ENCODE measurements around the gene AMPD3. TPM values are rescaled to one million over a fixed set of nuclear protein-coding genes. Genes with fewer than 3 reads are reported as not detected.

AMPD3 gene
- total and polyA plus RNA-seq, 9 donors: 2.0 to 9.3 (median 6.8) TPM

DNA sequence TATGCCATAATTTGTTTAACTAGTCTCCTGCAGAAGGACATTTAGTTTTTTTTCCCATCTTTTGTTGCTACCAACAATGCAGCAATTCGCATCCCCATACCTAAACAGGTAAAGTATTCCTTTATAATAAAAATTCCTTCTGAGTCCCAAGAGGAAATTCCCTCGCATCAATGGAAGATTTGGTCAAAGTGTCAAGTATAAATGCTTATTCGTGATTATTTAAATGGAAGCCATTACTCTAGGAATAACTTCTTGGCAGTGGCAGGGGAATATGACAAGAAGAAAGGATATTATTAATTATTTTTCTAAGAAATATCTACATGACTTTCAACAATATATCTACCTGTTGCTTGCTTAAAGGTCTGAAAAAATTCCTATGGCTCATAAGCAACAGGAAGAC lies 60.4 kb downstream of the AMPD3 start:
- TF ChIP-seq POLR2A (IDR thresholded peaks at IDR 0.05) (no peak), EP300 (IDR thresholded peaks at IDR 0.05) (no peak)
- TF ChIP-seq, protein P1, sequence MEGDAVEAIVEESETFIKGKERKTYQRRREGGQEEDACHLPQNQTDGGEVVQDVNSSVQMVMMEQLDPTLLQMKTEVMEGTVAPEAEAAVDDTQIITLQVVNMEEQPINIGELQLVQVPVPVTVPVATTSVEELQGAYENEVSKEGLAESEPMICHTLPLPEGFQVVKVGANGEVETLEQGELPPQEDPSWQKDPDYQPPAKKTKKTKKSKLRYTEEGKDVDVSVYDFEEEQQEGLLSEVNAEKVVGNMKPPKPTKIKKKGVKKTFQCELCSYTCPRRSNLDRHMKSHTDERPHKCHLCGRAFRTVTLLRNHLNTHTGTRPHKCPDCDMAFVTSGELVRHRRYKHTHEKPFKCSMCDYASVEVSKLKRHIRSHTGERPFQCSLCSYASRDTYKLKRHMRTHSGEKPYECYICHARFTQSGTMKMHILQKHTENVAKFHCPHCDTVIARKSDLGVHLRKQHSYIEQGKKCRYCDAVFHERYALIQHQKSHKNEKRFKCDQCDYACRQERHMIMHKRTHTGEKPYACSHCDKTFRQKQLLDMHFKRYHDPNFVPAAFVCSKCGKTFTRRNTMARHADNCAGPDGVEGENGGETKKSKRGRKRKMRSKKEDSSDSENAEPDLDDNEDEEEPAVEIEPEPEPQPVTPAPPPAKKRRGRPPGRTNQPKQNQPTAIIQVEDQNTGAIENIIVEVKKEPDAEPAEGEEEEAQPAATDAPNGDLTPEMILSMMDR (IDR thresholded peaks at IDR 0.05): no peak

DNA sequence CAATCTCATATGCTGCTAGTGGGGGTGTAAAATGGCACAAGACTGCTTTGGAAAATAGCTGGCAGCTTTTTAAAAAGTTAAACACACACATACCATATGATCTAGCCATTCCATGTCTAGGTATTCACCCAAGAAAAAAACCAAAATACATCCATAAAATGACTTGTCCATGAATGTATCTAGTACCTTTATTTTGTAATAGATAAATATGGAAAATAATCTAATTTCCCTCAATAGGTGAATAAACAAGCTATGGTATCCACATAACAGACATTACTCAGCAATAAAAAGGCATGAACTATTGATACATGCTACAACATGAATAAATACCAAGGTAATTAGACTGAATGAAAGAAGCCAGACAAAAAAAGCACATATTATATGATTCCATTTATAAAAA lies 63.1 kb downstream of the AMPD3 start:
- TF ChIP-seq, protein P1 (IDR thresholded peaks at IDR 0.05): no peak
- TF ChIP-seq POLR2A (IDR thresholded peaks at IDR 0.05) (no peak), EP300 (IDR thresholded peaks at IDR 0.05) (no peak)
- Histone ChIP-seq H3K9me3 (no peaks in the 10 kb centered on the region), H3K27me3 (no peaks in the 10 kb centered on the region), H3K4me3 (no peak overlapping the region), H3K4me1 (ENCODE audit: insufficient read depth) (peaks cover 2% of the 10 kb centered on the region), H3K27ac (no peak overlapping the region), H3K36me3 (no peaks in the 10 kb centered on the region)
- intact Hi-C loops (cut with DNase I): loop anchor here in 1 of 4 donors (10.0 kb wide), 1 partner anchor 217 kb away; no protein-coding TSS in a partner anchor
- no peak for DNase-seq

More for the DNA sequence above, 60.4 kb downstream of the AMPD3 start:
- Histone ChIP-seq H3K36me3 (no peaks in the 10 kb centered on the region), H3K4me1 (ENCODE audit: insufficient read depth) (peaks cover 2% of the 10 kb centered on the region), H3K27me3 (no peaks in the 10 kb centered on the region), H3K9me3 (no peaks in the 10 kb centered on the region), H3K27ac (no peak overlapping the region), H3K4me3 (no peak overlapping the region)
- DNase-seq: no peak
- WGBS, 3 donors: 92 to 96% (median 96%) methylated on average over 3 of the region's 3 CpGs
- intact Hi-C loops (cut with DNase I): loop anchor here in 1 of 4 donors (10.0 kb wide), 1 partner anchor 219 kb away; no protein-coding TSS in a partner anchor

DNA sequence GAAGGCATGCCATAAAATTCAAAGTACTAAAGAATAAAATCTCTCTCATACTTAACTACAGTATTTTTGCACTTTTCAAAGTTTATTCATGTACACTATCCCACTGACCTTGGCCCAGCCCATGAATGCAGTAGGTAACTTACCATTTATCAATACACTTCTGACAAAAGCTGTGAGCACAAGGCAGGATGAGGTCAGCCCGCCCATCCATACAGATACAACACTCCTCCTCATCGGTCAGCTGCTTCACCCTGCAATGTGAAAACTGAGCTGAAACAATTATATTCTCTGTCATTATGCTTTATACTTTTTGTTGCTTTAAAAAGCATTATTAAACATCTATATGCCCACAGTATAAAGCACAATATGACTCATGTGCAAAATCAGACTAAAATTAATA lies 63.8 kb downstream of the AMPD3 start:
- H3K36me3 ChIP-seq: no peaks in the 10 kb centered on the region
- 30 to 50% (median 39%) methylated on average over 2 of the region's 2 CpGs for WGBS, 3 donors
- H3K27me3 ChIP-seq: no peaks in the 10 kb centered on the region
- TF ChIP-seq, protein P1 (IDR thresholded peaks at IDR 0.05): no peak
- TF ChIP-seq EP300 (IDR thresholded peaks at IDR 0.05): no peak
- TF ChIP-seq POLR2A (IDR thresholded peaks at IDR 0.05): no peak
- peaks cover 2% of the 10 kb centered on the region for H3K4me1 ChIP-seq (ENCODE audit: insufficient read depth)
- no peaks in the 10 kb centered on the region for H3K9me3 ChIP-seq
- DNase-seq: no peak
- intact Hi-C loops (cut with DNase I): loop anchor here in 1 of 4 donors (10.0 kb wide), 1 partner anchor 216 kb away; no protein-coding TSS in a partner anchor
- H3K4me3 ChIP-seq: no peak overlapping the region
- H3K27ac ChIP-seq: no peak overlapping the region

- H3K36me3 ChIP-seq: no peaks in the 10 kb centered on the region
- peaks cover 2% of the 10 kb centered on the region for H3K4me1 ChIP-seq (ENCODE audit: insufficient read depth)
- TF ChIP-seq POLR2A (IDR thresholded peaks at IDR 0.05) (no peak), EP300 (IDR thresholded peaks at IDR 0.05) (no peak)
- TF ChIP-seq, protein P1 (IDR thresholded peaks at IDR 0.05): no peak
- WGBS, 3 donors: 94 to 97% (median 95%) methylated on average over 2 of the region's 2 CpGs
- no peaks in the 10 kb centered on the region for H3K27me3 ChIP-seq
- no peaks in the 10 kb centered on the region for H3K9me3 ChIP-seq
- no peak overlapping the region for H3K4me3 ChIP-seq
- no peak overlapping the region for H3K27ac ChIP-seq
- no peak for DNase-seq
- intact Hi-C loops (cut with DNase I): loop anchor here in 1 of 4 donors (10.0 kb wide), 2 partner anchors 215 to 1875 kb away; no protein-coding TSS in a partner anchor
These were observed 64.6 kb downstream of the AMPD3 start for GRCh38 chr11:10519630-10520029.

Data from ovary (tissue), 9 donors.